Stimulated activated CD4-positive, alpha-beta T cell treated with anti-CD3 and anti-CD28 coated beads, Interleukin-1b, Interleukin-23, amount 100 ng/mL, for 4 hours (primary cell): ENCODE measurements around the gene SERINC5.
"Not testable (repeated sequence)": the region's sequence is repeated elsewhere in the genome, so short reads cannot be mapped to it uniquely, and the experiment has no call there.

Source experiments
- DNase-seq, 2 donors: peaks; one replicate each; pipeline ENCODE4 v3.0.0-alpha.2; 2020; ENCODE audit warnings: low read depth in 2 of 2

SERINC5 gene

DNA sequence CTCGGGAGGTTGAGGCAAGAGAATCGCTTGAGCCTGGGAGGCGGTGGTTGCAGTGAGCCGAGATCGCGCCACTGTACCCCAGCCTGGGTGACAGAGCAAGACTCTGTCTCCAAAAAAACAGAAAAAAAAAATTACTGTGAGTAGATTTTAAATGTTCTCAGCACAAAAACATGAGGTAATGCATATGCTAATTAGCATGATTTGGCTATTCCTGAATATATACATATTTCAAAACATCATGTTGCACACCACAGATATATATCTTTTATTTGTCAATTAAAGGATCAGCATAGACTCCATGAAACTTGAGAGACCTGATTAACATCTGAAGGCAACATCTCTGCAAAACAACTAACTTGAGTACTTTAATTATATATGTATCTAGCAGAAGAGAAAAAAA, 117.4 kb downstream of the SERINC5 start:
- DNase-seq, result no peak

DNA sequence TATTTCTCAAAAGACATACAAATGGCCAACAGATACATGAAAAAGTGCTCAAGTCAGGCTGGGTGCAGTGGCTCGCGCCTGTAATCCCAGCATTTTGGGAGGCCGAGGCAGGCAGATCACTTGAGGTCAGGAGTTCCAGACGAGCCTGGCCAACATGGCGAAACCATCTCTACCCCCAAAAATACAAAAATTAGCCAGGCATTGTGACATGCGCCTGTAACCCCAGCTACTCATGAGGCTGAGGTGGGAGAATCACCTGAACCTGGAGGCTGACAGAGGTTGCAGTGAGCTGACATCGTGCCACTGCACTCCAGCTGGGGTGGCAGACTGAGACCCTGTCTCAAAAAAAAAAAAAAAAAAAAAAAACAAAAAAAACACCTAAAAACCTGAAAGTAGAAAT, 119.0 kb downstream of the SERINC5 start:
- not testable (repeated sequence) for DNase-seq

DNA sequence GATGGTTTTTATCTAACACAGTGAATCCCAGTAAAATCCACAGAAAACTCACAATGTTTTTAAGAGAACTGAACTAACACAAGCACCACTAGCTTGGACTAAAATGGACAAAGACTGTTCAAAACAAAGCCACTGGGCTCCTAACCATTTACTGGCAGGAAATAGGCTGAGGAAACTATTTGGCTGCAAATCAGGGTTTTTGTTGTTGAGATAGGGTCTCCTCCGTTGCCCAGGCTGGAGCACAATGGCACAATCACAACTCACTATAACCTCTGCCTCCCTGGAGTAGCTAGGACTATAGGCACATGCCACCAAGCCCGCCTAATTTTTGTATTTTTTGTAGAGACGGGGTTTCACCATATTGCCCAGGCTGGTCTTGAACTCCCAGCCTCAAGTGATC, 121.0 kb downstream of the SERINC5 start:
- DNase-seq, result no peak

DNA sequence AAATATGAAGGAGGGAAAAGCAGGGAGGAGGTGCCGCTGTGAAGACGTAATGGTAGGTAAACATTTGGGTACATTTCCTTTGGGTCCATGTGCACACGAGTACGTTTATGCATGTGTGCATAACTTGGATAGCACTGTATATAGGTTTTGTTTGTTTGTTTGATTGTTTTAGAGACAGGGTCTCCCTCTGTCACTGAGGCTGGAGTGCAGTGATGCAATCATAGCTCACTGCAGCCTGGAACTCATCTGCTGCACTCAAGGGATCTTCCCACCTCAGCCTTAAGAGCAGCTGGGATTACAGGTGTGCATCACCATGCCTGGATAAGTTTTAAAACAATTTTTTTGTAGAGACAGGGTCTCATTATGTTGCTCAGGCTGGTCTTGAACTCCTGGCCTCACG, 126.7 kb downstream of the SERINC5 start:
- DNase-seq, result no peak

DNA sequence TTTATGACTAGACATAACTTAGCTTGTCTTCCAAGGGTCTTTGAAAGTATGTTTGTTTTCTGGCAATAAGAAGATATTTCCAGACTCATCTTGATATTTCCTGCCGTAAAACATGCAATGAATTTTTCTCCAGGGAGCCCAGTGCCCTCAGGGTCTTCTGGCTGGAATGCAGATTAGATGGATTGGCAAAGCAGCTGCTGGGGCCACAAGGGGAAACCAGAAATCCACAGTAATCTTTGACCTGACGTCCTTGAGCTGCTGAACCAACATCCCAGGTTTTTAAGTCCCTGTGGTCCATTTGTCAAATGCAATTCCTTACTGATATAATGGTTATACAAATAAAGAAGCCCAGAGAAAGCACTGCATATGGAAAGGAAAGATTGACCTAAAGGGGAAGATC, 127.7 kb downstream of the SERINC5 start:
- no peak for DNase-seq

DNA sequence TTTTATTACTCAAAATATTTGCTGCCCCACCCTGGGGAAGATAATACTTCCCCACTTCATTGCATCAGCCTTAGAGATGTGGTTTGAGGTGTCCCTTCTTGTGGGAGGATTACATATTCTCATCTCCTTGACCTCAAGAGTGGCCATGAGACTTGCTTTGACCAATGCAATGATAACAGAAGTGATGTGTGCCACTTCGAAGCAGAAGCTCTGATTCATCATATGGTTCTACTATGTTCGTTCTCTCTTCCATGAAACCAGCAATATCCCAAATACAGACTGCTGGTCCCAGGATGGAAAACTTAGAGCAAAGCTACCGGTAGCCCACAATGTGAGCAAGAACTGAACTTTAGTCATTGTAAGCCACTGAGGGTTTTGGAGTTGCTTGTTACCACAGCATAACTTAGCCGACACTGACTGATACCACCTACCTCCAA, 128.7 kb downstream of the SERINC5 start:
- DNase-seq, result no peak

DNA sequence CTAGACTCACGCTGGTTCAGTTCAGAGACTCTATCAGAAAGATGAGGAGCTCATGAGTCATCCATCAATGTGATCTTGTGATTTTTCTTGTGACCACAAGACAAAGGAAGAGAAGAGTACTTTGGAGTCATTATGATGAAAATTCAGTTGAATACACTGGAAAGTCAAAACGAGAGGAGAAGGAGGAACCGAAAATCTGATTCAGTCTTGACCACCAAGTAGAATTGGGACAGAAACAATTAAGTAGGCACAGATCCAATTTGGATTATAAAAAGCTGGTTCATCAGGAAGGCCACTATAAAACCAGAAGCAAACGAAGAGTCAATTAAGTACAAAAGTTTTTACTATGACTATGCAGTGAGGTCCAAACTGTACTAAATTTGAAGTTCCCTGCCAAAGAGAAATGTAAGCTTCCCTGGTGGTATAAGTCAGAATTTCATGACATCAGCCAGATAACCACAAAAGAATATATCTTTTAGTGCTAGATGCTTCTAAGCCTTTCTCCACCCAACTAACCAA, 129.8 kb downstream of the SERINC5 start:
- DNase-seq, result no peak

DNA sequence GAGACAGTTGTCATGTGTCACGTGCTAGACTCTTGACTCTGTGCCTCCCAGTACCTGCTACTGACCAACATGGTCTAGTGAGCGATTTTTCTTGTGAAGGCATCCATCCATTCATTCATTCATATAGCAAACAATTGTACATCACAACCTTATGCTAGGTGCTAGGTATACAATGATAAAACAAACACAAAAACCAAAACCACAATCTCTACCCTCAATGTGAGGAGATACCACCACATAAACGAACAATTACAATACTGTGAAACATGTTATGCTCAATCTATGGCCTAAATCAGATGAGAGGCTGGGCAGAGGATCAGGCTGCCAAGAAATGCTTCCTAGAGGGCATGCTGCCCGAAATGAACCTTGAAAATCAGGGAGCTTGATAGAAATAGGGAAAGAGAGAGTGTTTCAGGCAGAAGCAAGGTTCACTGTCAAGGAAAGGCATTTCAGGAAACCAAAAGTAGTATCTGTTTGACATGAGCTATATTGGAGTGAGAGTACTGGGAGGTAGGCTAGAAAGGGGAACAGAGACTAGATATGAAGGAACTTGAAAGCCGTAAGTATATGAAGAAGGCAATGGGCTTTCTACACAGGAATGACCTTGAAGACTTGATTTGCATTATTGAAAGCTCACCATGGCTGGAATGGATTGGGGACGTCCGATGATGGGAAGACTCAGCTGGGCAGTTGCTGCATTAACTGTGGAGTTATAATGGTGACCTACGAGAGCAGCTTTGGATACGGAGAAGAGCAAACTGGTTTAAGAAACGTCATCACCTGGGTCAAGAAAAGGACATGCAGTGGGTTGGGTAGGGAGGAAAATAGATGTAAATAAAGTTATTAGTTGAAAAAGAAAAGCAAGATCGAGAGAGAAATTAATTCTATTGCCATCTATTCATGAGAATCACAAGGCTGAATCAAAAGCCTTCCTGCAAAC, 130.6 kb downstream of the SERINC5 start:
- DNase-seq, result no peak

DNA sequence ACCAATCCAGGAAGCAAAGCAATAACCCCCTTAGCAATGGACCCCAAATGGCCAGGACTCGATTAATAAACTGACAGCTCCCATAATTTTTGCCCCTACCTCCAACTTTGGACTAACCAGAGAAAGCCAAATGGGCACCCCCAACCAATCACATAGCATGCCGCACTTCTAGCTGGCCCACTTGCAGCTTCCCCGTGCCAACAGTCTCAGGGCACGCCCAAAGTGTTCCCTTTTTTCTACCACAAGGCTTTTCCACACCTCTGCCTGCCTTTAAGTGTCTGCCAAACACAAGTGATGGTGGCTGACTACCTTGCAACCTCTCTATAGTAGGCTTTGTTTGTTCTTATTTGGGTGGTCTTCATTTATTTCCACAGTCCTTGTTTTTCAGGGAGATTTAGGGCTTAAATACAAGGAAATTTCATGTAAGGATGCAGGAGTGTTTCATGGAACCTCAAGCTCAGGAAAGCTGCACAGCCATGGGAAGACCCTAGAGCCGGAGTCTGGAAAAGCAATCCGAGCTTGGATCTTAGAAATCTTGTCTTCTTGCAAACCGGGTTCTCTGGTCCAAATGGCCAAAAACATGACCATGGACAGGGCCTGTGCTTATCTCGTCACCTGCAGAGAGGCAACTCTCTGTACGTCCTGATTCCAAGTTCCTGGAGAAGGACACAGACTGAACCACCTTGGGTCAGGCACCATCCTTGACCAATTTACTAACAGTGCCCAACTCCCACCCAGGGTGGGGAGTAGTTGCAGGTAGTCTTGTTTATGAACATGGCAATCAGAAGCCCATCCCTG, 131.5 kb downstream of the SERINC5 start:
- DNase-seq, result no peak

DNA sequence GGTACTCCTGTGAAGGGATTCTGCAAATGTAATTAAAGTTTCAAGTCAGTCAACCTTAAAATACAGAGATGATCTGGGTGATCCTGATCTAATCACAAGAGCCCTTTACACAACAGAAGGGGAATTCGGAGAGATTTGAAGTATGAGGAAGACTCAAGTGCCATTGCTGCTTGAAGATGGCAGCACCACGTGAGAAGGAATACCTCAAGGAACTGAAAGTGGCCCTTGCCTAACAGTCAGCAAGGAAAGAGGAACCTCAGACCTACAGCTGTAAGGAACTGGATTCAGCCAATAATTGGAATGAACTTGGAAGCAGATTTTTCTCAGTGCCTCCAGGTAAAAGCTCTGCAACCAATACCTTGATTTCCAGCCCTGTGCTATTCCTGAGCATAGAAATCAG, 133.3 kb downstream of the SERINC5 start:
- DNase-seq, result no peak

DNA sequence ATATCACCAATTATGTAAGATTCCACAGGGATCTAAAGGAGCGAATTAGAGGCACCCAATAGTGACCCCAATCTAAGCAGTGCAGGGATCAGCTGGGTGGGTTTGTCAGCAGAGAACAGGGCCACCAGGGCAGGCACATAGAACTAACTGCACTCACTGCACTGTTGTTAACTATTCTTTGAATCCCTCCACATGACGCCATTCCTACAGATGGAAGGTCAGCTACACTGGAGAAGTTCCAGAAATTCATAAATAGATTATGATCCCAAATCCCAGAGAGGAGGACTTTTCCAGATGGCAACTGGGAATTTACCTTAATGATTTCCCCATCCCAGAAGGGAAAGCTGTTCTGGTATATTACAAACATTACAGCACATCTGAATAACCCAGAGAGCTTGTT, 136.5 kb downstream of the SERINC5 start:
- no peak for DNase-seq

DNA sequence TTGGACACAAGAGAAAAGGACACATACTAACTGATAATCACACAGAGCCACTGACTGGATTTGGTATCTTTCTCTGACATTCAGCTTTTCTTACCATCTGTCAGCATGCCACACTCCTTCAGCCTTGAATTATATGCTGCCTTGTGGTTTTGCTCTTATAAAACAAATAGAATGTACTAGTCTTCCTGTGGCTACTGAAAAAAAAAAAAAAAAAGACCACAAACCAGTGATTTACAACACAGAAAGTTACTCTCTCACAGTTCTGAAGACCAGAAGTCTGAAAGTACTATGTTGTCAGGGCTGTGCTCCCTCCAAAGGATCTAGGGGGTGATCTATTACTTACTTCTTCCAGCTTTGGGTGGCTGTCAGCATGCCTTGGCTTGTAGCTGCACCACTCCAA, 138.4 kb downstream of the SERINC5 start:
- DNase-seq, result no peak

DNA sequence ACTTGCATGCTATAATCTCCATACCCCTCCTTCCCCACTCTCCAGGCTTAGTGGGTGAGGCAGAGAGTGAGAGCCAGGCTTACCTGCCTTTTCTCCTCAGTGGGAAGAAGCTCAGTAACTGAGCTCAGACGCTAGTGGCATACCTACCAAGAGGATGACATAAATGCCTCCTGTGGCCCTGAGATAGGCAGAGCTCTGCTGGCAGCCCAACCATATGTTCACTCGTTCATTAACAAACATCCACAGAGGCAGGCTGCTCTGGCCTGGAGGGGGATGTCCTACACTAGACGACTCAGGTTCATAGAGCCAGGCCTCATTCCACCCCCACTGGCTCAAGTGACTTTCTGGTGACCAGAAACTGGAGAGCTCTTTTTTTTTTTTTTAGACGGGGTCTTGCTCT, 139.4 kb downstream of the SERINC5 start:
- DNase-seq, result no peak

DNA sequence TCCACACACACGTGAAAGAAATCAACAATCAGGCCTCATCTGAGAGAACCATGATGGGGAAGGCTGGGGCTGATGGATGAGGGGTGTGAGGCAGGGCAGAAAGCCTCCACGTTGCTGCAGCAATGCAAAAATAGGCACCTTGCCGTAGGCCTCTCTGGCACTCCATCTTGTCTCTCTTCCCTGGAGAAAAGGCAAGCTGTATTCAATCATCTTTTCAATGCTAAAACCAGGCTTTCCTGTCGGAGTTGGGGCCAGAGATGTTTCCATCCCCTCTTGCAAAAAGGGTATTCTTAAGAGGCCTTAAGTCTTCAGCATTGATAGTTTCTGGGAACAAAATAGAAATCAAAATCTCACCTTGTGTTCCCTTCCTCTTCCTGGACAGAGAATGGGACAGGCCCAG, 139.8 kb downstream of the SERINC5 start:
- DNase-seq, result no peak

DNA sequence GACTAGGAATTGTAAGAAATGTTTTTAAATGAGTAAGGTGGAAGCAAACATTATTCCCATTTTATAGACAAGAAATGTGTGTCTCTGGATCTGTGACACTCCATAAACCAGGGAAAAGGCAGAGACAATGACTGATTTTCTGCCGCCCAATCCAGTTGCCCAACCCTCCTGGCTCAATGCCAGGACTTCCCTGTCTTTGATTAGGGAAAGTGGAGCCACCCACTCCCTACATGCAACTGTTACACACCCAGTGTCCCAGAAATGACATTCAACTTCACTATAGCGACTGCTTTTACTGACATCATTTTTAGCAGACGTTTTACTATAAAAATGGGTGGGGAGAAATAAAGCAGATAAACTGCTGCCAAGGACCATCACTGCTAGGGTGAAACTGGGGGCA, 141.0 kb downstream of the SERINC5 start:
- DNase-seq, result no peak

DNA sequence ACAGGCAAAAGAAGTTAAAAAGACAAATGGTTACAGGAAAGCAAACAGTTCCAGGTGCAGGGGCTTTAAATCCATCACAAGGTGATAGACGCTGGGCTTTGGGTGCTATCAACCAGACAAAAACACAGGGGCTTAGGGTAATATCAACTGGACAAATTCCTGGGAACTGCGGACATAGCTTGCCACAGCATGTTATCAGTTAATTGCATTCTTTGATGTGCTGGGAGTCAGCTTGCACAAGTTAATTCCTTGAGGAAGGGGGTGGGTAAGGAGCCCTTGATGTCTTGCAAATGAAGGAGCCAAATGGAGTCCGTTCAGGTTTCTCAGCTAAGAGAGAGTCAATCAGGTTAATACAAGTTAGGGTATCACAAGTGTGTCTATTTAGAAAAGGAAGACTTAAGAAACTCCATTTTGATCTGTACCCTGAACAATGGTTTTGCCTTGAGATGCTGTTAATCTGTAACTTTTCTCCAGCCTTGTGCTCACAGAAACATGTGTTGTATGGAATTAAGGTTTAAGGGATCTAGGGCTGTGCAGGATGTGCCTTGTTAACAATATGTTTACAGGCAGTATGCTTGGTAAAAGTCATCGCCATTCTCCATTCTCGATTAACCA, 144.4 kb downstream of the SERINC5 start:
- not testable (repeated sequence) for DNase-seq

DNA sequence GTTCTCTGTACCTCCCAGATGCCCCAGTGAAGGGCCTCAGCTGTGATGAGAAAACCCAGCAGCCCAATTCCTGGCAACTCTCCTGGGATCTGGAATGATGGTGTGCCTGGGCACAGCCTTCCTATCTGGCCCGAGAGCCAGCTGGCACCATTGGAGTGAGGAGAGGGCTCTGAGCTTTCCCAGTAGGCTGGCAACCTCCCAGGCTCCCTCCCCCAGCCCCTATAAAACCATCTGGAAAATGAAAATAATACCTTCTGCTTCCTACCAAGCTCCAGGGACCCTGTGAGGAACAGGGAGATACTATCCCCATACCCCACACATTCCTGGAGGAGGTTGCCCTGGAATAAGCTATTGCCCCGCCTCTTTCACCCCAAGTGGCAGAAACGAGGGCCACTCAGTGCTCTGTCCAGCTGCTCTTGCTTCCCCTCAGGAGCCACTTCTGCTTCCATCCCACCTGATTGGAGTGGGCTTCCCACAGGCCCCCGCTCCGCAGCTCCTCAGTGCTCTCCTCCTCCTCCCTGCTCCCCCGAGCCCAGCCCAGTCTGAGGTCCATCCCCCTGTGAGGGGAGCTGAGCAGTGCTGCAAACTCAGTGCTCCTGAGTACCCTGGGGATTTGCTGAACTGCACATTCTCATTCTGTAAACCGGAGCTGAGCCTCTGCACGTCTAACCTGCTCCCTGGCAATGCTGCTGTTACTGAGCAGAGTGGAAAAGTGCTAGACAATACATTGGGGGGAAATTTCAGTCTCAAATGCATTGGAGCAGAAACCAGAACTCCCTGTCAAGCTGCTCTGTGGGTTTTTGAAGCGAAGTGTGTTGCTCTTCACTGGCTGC, 146.0 kb downstream of the SERINC5 start:
- DNase-seq, result no peak

DNA sequence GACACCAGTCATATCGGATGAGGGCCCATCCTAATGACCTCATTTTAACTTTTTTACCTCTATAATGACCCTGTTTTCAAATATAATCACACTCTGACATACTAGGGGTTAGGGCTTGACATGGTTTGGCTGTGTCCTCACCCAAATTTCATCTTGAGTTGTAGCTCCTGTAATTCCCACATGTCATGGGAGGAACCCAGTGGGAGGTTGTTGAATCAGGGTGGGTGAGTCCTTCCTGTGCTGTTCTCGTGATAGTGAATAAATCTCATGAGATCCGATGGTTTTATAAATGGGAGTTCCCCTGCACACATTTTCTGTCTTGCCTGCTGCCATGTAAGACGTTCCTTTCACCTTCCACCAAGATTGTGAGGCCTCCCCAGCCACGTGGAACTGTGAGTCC, 148.9 kb downstream of the SERINC5 start:
- DNase-seq, result no peak

DNA sequence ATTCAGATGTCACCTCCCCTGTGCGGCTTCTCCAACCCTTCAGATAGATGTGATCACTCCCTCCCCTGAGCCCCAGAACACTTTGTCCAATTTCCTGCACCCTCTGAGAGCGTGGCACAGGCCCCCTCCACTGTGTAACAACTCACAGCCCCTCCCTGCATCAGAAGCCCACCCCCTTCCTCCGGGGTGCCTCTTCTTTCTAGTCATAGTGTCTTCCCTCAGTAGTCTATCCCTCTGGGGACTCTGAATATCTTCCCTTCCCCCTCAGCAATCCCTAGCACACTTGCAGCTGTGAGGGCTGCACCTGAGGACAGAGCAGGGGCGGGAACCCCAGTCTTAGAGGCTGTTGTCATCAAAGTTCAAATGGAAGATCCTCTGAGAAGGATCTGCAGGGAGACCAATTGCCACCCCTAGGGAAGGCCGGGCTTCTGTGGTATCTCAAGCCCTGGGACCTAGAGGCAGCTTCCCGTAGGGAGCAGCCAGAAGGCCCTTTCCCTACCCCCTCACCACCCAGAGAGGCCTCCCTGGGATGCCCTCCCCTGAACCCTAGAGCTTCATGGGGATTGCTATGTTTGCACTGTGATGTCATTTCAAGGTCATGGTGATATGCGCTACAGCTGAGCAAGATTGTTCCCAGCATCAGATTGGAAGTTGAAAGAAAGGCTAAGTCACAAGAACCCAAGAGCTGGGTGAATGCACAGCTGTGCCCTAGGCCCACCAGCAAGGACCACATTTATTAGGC, 150.0 kb downstream of the SERINC5 start:
- no peak for DNase-seq

DNA sequence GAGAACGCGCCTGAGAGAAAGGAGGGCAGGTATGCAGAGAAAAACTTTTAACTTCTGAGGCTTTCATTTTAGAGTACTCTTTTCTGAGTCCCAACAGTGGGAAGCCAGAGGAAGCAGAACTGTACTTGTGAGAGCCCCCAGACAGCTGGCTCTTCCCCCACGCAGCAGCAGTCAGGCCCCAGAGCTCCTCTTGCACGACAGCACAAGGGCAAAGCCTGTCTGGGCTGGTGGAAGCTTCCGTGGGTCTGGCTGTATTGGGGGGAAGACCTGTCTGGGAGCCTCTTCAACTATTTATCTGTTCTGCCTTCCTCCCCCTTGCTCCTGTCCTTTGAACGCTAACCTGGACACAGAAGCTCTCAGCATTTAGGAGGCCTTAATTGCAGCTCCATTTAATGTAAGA, 152.5 kb downstream of the SERINC5 start:
- no peak for DNase-seq

DNA sequence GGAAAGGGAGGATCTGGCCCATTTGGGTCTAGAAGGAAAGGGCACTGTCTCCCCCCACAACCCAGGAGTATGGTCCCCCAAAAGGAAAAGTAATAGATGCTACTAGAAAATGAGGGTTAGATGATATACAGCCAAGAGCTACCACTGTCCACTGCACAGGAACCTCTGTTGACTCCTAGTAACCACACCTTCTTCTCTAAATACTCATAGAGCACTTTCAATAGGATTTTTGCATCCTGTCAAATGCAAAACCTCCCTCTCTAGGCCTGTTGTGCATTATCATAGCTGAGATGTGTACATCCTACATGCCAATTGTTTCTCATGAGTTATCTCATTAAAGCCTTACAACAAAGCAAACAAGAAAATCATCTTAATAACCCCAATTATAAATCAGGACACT, 153.9 kb downstream of the SERINC5 start:
- no peak for DNase-seq
